ENCODE results near the gene FLRT3. TPM values are rescaled to one million over a fixed set of nuclear protein-coding genes. Genes with fewer than 3 reads are reported as not detected.

Gene FLRT3
- total RNA-seq, 3 donors from 2014 or later: under 0.01 to 12.0 (median 6.2) TPM

GRCh38 chr20:14299831-14300230 lies 37.6 kb downstream of the FLRT3 start:
- Histone ChIP-seq H3K4me3 (no peak overlapping the region), H3K27me3 (no peaks in the 10 kb centered on the region), H3K9me3 (no peaks in the 10 kb centered on the region), H3K4me1 (no peaks in the 10 kb centered on the region), H3K36me3 (no peaks in the 10 kb centered on the region), H3K27ac (no peak overlapping the region)
- no peak for TF ChIP-seq POLR2AphosphoS5 (IDR thresholded peaks at IDR 0.05)
- no peak for TF ChIP-seq POLR2A (IDR thresholded peaks at IDR 0.05)
- TF ChIP-seq CTCF (IDR thresholded peaks at IDR 0.05): no peak
- DNase-seq (ENCODE audit: low spot score in 2 of 2): no peak
- intact Hi-C loops (cut with DNase I; ENCODE audit: low total_unique reads): loop anchor here (5.0 kb wide), 1 partner anchor 1472 kb away; no protein-coding TSS in a partner anchor

- H3K27me3 ChIP-seq: no peaks in the 10 kb centered on the region
- H3K36me3 ChIP-seq: no peaks in the 10 kb centered on the region
- intact Hi-C loops (cut with DNase I; ENCODE audit: low total_unique reads): loop anchor here (5.0 kb wide), 1 partner anchor 1476 kb away; no protein-coding TSS in a partner anchor
- TF ChIP-seq POLR2A (IDR thresholded peaks at IDR 0.05) (no peak), POLR2AphosphoS5 (IDR thresholded peaks at IDR 0.05) (no peak), CTCF (IDR thresholded peaks at IDR 0.05) (no peak)
- no peak overlapping the region for H3K4me3 ChIP-seq
- H3K27ac ChIP-seq: no peak overlapping the region
- no peaks in the 10 kb centered on the region for H3K9me3 ChIP-seq
- H3K4me1 ChIP-seq: no peaks in the 10 kb centered on the region
- no peak for DNase-seq (ENCODE audit: low spot score in 2 of 2)
Measured at GRCh38 chr20:14295770-14296309, 41.6 kb downstream of the FLRT3 start.

- Histone ChIP-seq H3K4me1 (no peaks in the 10 kb centered on the region), H3K9me3 (no peaks in the 10 kb centered on the region), H3K27me3 (no peaks in the 10 kb centered on the region), H3K4me3 (no peak overlapping the region), H3K36me3 (no peaks in the 10 kb centered on the region), H3K27ac (no peak overlapping the region)
- intact Hi-C loops (cut with DNase I; ENCODE audit: low total_unique reads): loop anchor here (5.0 kb wide), 1 partner anchor 1477 kb away; no protein-coding TSS in a partner anchor
- TF ChIP-seq POLR2A (IDR thresholded peaks at IDR 0.05) (no peak), POLR2AphosphoS5 (IDR thresholded peaks at IDR 0.05) (no peak), CTCF (IDR thresholded peaks at IDR 0.05) (no peak)
- no peak for DNase-seq (ENCODE audit: low spot score in 2 of 2)
Measured at GRCh38 chr20:14295238-14295637, 42.2 kb downstream of the FLRT3 start.

- no peaks in the 10 kb centered on the region for H3K9me3 ChIP-seq
- no peak overlapping the region for H3K4me3 ChIP-seq
- DNase-seq (ENCODE audit: low spot score in 2 of 2): no peak
- intact Hi-C loops (cut with DNase I; ENCODE audit: low total_unique reads): no loop called here
- no peaks in the 10 kb centered on the region for H3K36me3 ChIP-seq
- no peaks in the 10 kb centered on the region for H3K4me1 ChIP-seq
- TF ChIP-seq CTCF (IDR thresholded peaks at IDR 0.05): no peak
- H3K27me3 ChIP-seq: no peaks in the 10 kb centered on the region
- no peak overlapping the region for H3K27ac ChIP-seq
Measured at GRCh38 chr20:14291502-14291901, 45.9 kb downstream of the FLRT3 start.

- intact Hi-C loops (cut with DNase I; ENCODE audit: low total_unique reads): loop anchor here (5.0 kb wide), 1 partner anchor 1494 kb away; no protein-coding TSS in a partner anchor
- DNase-seq (ENCODE audit: low spot score in 2 of 2): no peak
- Histone ChIP-seq H3K4me1 (no peaks in the 10 kb centered on the region), H3K4me3 (no peak overlapping the region), H3K27me3 (no peaks in the 10 kb centered on the region), H3K36me3 (no peaks in the 10 kb centered on the region), H3K27ac (no peak overlapping the region), H3K9me3 (no peaks in the 10 kb centered on the region)
- TF ChIP-seq CTCF (IDR thresholded peaks at IDR 0.05): no peak
- no peak for TF ChIP-seq POLR2A (IDR thresholded peaks at IDR 0.05)
- no peak for TF ChIP-seq POLR2AphosphoS5 (IDR thresholded peaks at IDR 0.05)
Measured at GRCh38 chr20:14288341-14289330, 48.8 kb downstream of the FLRT3 start.

All from breast epithelium (tissue), 4 donors.